Transverse colon (tissue), 4 donors: ENCODE data around the gene ABCA8. TPM values are rescaled to one million over a fixed set of nuclear protein-coding genes. Genes with fewer than 3 reads are reported as not detected.

Source experiments
- DNase-seq: peaks from one replicate; pipeline ENCODE4 v3.0.0-alpha.2; 2019
- H3K27ac ChIP-seq, 4 donors: fragments of 200-600 bp; sonication (generic); 2 replicates each; pipeline ENCODE4 v1.5.1; 2016 to 2018; ENCODE audit warnings: inconsistent platforms in 4 of 4
- H3K27me3 ChIP-seq: fragments of 200-600 bp; sonication (generic); 2 replicates; pipeline ENCODE4 v1.5.1; 2017; ENCODE audit warnings: inconsistent platforms
- H3K36me3 ChIP-seq, 4 donors: fragments of 200-600 bp; sonication (generic); 2 replicates each; pipeline ENCODE4 v1.5.1; 2017 to 2019; ENCODE audit warnings: inconsistent platforms in 4 of 4
- H3K4me1 ChIP-seq, 4 donors: fragments of 200-600 bp; sonication (generic); 2 replicates each; pipeline ENCODE4 v1.5.1; 2017 to 2020; ENCODE audit warnings: inconsistent platforms in 4 of 4
- H3K4me3 ChIP-seq, 4 donors: fragments of 200-600 bp; sonication (generic); 1 replicate in 1 of 4; 2 replicates in 3 of 4; pipeline versions ENCODE4 v1.5.1 to v1.6.1; 2017 to 2019; ENCODE audit warnings: inconsistent platforms in 4 of 4
- H3K9me3 ChIP-seq, 2 donors: fragments of 200-600 bp; sonication (generic); 2 replicates each; pipeline ENCODE4 v1.5.1; 2017 to 2019; ENCODE audit warnings: inconsistent platforms in 2 of 2
- CTCF ChIP-seq, 5 experiments: fragments of 200-600 bp in 3 of 5; fragments of 450-650 bp in 2 of 5; sonication (generic) in 3 of 5; IDR thresholded peaks; 1 replicate in 2 of 5; 2 replicates in 3 of 5; pipeline ENCODE4 v1.5.1; 2016 to 2017; ENCODE audit warnings: antibody characterized with exemption in 5 of 5, inconsistent platforms in 3 of 5, mild to moderate bottlenecking in 2 of 5, moderate library complexity in 1 of 5
- EP300 ChIP-seq: sonication (generic); formaldehyde crosslinking; IDR thresholded peaks from one replicate; pipeline ENCODE4 v1.6.1; 2017; ENCODE audit warnings: antibody characterized with exemption, low read depth
- POLR2A ChIP-seq: fragments of 450-650 bp; IDR thresholded peaks from one replicate; pipeline ENCODE4 v1.6.1; 2016; ENCODE audit warnings: antibody characterized with exemption, mild to moderate bottlenecking, moderate library complexity
- POLR2AphosphoS5 ChIP-seq, 3 donors: sonication (generic); formaldehyde crosslinking; IDR thresholded peaks; one replicate each; pipeline ENCODE4 v1.6.1; 2016; ENCODE audit warnings: antibody characterized with exemption in 3 of 3
- WGBS, 2 donors: methylation state at CpG; one replicate each; pipeline ENCODE4 v1.1.5; 2018; ENCODE audit warnings: low coverage in 1 of 2; 5-methylcytosine and 5-hydroxymethylcytosine counted together
- in situ Hi-C, 4 donors: fragments of 200-750 bp; cut with MboI; loops; one replicate each; pipeline versions ENCODE4 v1.15.0 to v1.15.1; 2017; ENCODE audit warnings: low sequenced_read_pairs in 3 of 4, low pct_ligation_motif_present in 1 of 4, low pct_unique_long_range_greater_than_20kb in 1 of 4
- intact Hi-C: fragments of 100-400 bp; cut with DNase I; formaldehyde crosslinking; loops from one replicate; pipeline ENCODE4 v1.15.1; 2023; ENCODE audit warnings: low total_unique reads
- total RNA-seq, 4 donors: library from RNA; depleted of rRNA; stranded (reverse); fragments of >200 nt; gene quantifications; one replicate each; pipeline ENCODE4 v1.1.0, GENCODE V29; 2016

Gene ABCA8
- total RNA-seq, 4 donors from 2014 or later, result 14.7 to 42.6 (median 26.3) TPM

GRCh38 chr17:68981288-68981687, 26.1 kb upstream of the ABCA8 start:
- no peak overlapping the region for H3K27ac ChIP-seq
- peak; percentile 25 for DNase-seq
- WGBS, 2 donors, result 21 to 31% methylated on average over 2 of the region's 2 CpGs
- no peak for TF ChIP-seq CTCF (IDR thresholded peaks at IDR 0.05)
- no peak for TF ChIP-seq POLR2A
- TF ChIP-seq EP300, result no peak
- TF ChIP-seq POLR2AphosphoS5 (IDR thresholded peaks at IDR 0.05), result no peak
- H3K4me3 ChIP-seq, result no peak overlapping the region
- H3K27me3 ChIP-seq, result no peaks in the 10 kb centered on the region
- peaks cover 0 to 5% (median 0%) of the 10 kb centered on the region in 4 donors for H3K4me1 ChIP-seq
- intact Hi-C loops (no loop called here), in situ Hi-C loops (loop anchor here in 1 of 4 donors (25.0 kb wide), 1 partner anchor 206 kb away; no protein-coding TSS in a partner anchor)
- no peaks in the 10 kb centered on the region for H3K36me3 ChIP-seq
- H3K9me3 ChIP-seq, result no peaks in the 10 kb centered on the region

- no peaks in the 10 kb centered on the region for H3K9me3 ChIP-seq
- DNase-seq, result no peak
- H3K27me3 ChIP-seq, result no peaks in the 10 kb centered on the region
- H3K4me1 ChIP-seq, result no peaks in the 10 kb centered on the region
- no peak overlapping the region for H3K27ac ChIP-seq
- intact Hi-C loops (no loop called here), in situ Hi-C loops (loop anchor here in 3 of 4 donors (10.0 kb wide), 3 partner anchors 58 to 198 kb away; no protein-coding TSS in a partner anchor)
- 58 to 64% methylated on average over 3 of the region's 3 CpGs for WGBS, 2 donors
- no peak for TF ChIP-seq EP300
- TF ChIP-seq POLR2AphosphoS5 (IDR thresholded peaks at IDR 0.05), result no peak
- no peak for TF ChIP-seq CTCF (IDR thresholded peaks at IDR 0.05)
- TF ChIP-seq POLR2A, result no peak
- no peaks in the 10 kb centered on the region for H3K36me3 ChIP-seq
- H3K4me3 ChIP-seq, result no peak overlapping the region
Measured at GRCh38 chr17:68973098-68973846, 18.1 kb upstream of the ABCA8 start.

DNA sequence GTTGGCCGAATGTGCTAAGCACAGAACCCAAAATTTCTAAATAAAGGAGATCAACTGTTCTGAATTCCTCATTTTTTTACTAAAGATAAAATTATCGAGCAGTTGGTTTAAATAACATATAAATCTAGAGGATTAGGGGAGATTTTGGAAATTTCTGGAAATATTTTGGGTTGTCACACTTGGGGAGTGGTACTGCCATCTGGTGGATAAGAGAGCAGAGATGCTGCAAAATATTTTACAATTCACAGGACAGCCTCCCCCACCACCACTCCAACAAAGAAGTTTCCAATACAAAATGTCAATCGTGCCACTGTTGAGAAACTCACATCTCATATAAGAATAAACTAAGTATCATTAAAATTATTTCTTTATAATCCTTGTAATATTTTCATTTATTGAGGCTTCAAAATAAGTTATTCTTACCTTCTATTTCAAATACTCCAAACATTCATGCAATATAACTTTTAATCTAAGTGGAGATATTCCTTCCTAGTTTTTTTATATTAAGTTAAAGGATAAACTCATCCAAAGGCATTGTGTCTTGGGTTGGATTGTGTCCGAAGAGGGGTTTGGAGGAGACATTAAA, 17.0 kb upstream of the ABCA8 start:
- WGBS, 2 donors, result 43 to 60% methylated on average over 4 of the region's 4 CpGs
- Histone ChIP-seq H3K4me1 (no peaks in the 10 kb centered on the region), H3K27me3 (no peaks in the 10 kb centered on the region), H3K27ac (no peak overlapping the region), H3K36me3 (no peaks in the 10 kb centered on the region), H3K9me3 (no peaks in the 10 kb centered on the region), H3K4me3 (no peak overlapping the region)
- TF ChIP-seq EP300 (no peak), CTCF (IDR thresholded peaks at IDR 0.05) (peak in 4 of 5 experiments; percentile 22 to 48 (median 39)), POLR2AphosphoS5 (IDR thresholded peaks at IDR 0.05) (no peak), POLR2A (no peak)
- in situ Hi-C loops (loop anchor here in 3 of 4 donors (10.0 kb wide), 3 partner anchors 57 to 197 kb away; no protein-coding TSS in a partner anchor), intact Hi-C loops (no loop called here)
- DNase-seq, result no peak

DNA sequence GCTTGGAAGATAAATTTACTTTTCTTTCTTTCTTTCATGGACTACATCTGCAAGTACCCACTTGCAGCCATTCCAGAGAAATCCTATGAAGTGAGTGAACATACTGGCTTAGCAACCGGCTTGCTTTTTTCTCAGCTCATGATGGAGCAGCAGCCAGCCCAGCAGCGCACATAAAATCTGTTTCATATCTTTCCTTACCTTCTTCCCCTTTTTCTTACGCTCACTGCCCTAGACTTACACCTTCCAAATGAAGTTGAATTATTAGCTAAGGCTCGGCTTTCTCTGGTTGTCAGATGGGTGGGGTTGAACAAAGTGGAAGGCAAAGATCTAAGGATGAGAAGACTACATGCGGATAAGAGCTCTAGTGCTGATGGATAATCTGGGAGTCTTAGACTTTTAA, 13.9 kb upstream of the ABCA8 start:
- no peaks in the 10 kb centered on the region for H3K4me1 ChIP-seq
- 72 to 80% methylated on average over 5 of the region's 5 CpGs for WGBS, 2 donors
- no peak overlapping the region for H3K4me3 ChIP-seq
- no peak for DNase-seq
- H3K36me3 ChIP-seq, result no peaks in the 10 kb centered on the region
- intact Hi-C loops, result no loop called here
- in situ Hi-C loops, result no loop called here
- no peak overlapping the region for H3K27ac ChIP-seq
- no peaks in the 10 kb centered on the region for H3K27me3 ChIP-seq
- TF ChIP-seq CTCF (IDR thresholded peaks at IDR 0.05) (no peak), POLR2A (no peak), POLR2AphosphoS5 (IDR thresholded peaks at IDR 0.05) (no peak), EP300 (no peak)
- H3K9me3 ChIP-seq, result no peaks in the 10 kb centered on the region
